ENCODE results near the gene CAMK1. TPM values are rescaled to one million over a fixed set of nuclear protein-coding genes. Genes with fewer than 3 reads are reported as not detected.

CAMK1 gene
- polyA plus RNA-seq, 4 donors = 18.9 to 22.6 (median 20.0) TPM

DNA sequence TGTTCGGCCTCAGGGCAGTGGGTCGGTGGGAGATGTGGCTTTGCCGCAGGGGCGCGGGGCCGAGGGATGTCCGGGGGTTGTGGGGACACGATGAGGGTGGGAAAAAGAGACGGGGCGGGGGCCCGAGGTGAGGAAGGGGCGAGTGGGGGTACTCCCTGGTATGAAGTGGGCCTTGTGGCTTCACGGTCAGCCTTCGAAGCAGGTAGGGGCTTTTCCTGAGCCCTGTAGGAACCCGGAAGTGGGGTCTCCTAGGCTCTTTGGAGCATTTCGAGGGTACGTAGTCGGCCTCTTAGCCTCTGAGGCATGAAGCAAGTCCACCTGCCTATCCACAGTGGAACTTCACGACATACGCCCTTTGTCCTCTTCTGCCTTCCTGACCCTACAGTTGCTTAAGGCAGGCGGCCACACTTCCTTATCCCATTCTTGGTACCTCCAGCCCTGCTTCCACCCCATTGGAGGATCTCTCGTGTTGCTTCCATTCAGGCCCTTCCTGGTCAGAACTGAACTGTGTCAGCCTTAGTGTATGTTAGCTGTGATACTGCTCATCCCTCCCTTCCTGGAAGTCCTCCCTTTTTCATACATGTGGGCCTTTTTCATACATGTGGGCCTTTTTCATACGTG, 23.5 kb upstream of the CAMK1 start:
- no peak for DNase-seq (ENCODE audit: low read depth in 4 of 4, low spot score in 3 of 4)

DNA sequence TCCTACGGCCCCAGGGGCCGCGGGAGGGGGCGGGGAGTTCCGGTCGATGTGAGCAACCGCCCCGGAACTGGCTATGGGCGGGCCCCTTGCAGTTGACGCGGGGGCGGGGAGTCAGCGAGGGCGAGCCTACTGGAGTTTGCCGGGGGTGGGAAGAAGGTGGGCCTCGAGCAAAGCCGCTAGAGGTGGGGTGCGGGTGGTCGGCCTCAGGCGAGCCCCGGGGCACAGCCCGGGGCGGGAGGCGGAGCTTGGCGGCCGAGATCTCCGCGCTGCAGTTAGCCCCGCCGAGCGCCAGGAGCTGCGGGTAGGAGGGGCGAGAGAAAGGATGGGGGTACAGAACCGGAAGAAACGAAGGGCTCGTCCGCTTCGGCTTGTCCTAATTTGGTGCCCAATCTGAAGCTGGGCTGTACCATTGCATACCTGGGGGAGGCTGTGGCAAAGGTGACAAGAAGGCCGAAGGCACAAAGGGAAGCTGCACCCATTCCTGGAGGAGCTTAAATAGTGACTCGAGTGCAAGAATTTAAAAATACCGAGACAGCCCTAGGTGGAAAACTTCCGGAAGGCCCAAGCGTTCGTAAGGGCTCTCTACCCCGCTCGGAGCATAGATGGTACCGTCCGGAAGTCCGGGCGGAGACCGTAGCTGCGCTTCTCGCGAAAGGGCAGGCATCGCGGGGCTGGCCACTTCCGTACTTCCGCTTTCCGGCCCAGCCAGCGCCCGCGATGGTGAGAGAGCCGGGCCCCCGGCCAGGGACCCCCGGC, 22.8 kb upstream of the CAMK1 start, which contains the start of the genes ARPC4 and TADA3:
Gene ARPC4, plus strand, starts transcription at position 678 of the 756 bp plus-strand sequence. Its CDS starts 40 bp downstream, at position 718.
Gene TADA3, minus strand, starts transcription at position 69 of the 756 bp plus-strand sequence. CDS start 1,007 bp downstream, outside the sequence.
- DNase-seq (ENCODE audit: low read depth in 4 of 4, low spot score in 3 of 4) = peak; percentile 86 to 97 (median 92)

DNA sequence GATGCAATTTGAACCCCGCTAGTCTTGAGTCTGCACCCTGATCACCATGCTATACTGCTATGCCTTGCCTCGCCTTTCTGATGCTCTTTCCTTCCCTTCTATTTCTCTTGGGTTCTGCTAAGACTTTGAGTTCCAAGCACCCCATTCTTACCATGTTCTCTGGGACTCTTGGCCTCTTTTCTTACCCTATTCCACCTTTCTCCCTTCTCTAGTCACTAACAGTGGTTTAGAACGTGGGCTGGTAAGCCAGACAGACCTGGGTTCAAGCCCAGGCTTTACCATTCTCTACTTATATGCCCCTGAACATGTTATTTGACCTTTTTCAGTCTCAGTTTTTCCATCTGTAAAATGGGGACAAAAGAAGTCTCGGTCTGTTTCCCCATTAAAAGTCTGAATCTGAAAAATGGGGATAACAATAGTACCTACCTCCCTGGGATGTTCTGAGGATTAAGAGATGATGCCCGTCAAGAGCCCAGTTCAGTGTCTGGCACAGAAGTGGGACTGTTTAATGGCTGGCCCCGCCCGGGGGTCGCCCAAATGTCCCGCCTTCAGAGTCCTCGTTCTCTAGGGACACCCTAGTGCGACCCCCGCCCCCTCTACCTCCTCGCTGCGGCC, 22.1 kb upstream of the CAMK1 start:
- no peak for DNase-seq (ENCODE audit: low read depth in 4 of 4, low spot score in 3 of 4)

DNA sequence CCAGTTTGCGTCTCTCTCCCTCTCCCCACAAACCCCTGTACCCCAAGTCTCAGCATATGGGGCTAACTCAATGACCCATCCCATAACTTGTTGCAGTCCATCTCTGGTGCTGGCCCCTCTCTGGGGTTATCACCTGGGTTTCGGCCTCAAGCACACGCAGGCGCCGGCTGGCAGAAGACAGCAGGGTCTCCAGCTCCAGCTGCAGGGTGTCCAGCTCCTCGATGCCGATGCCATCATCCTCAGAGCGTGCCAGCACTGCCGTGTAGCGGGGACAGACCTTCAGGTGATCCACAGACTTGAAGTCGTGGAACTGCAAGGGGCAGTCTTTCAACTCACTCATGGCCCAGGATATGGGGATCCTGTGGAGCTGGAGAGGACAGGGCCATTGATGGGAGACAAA, 21.4 kb upstream of the CAMK1 start:
- DNase-seq (ENCODE audit: low read depth in 4 of 4, low spot score in 3 of 4) = no peak

DNA sequence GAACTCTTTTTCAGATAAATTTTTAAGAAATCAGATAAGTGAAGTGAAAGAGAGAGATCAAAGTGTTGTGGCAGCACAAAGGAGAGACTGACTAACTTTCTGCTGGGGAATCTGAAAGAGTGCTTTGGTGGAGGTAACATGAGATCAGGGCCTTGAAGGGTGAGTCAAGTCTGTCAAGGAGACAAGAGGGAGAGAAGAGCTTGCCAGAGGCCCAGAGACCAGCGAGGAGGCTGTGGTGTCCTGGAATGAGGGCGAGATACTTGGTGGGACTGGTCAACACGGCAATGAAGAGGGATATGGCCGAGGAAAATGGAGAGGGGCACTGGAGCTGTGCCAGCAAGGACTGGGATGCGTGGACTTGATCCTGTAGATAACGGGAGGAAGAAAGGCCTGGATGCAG, 18.0 kb upstream of the CAMK1 start:
- DNase-seq (ENCODE audit: low read depth in 4 of 4, low spot score in 3 of 4) = no peak

DNA sequence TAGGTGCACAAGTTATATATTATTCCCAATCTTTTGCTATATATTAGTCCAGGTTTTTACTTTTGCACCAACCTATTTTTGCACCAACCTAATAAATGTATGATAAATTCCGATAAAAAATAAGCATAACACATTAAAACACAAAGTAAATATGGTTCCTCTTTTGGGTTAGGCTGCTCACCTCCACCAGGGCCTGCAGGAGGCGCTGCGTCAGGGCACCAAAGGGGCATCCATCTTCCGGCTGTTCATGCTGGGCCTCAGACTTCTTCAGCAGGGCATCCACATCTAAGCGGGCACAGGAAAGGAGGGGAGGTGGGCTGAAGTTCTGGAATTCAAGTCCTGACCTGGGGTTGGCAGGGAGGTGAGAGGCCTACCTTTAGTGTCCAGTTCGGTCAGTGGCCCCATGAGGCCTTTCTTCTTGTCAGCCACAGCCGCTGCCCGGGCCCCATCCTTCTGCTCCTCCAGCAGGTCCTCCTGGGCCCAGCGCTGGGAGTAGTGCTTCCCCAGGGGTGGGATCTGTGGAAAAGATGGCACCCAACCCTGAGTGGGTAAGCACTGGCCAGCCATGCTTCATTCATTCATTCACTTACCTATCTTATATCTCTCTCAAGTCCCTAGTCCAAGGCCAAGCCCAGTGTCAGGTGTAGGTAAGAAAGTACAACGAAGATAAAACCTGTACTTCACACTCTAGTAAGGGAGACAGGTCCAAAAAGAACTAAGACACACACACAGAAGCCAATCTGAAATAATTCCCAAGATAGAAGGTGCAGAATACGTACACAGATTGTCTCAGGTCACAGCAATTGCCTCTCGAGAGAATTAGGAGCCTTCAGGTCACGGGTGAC, 17.3 kb upstream of the CAMK1 start:
- DNase-seq (ENCODE audit: low read depth in 4 of 4, low spot score in 3 of 4) = no peak

DNA sequence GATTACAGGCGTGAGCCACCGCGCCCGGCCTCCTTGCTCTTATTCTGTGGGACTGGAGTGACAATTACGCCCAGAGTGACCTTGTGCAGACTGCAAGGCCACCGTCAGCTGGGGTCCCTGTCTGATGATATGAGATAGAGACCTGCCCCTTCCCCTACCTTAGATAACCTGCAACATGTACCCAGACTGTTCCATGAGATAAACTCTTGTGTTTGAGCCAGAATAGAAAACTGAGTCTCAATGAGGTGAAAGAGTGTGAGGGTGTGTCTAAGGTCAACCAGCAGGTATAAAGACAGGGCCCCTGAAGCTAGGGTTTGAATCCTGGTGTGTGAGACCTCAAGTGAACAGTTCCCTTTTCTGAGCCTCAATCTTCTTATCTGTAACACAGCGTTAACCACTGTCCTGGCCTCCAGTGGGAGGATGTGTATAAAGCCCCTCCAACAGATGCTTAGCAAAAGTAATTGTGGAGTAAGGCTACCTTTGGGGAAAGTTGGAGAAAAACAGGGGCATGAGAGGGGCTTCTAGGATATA, 16.5 kb upstream of the CAMK1 start:
- DNase-seq (ENCODE audit: low read depth in 4 of 4, low spot score in 3 of 4) = no peak

DNA sequence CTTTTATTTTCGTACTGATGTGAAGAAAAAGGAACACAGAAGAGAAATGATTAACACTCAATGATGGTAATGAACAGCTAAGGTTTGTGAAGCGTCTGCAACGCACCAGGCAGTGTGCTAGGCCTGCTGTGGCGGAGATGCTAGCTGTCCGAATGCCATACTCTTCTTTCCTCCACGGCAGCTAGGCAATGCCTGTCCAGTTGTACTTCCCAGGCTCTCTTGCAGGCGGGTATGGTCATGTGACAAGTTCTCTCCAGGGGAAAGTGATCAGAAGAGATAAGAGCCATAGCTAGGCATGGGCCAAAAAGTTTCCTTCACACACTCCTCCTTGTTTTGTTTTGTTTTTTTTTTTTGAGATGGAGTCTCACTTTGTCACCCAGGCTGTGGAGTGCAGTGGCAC, 15.9 kb upstream of the CAMK1 start:
- no peak for DNase-seq (ENCODE audit: low read depth in 4 of 4, low spot score in 3 of 4)

DNA sequence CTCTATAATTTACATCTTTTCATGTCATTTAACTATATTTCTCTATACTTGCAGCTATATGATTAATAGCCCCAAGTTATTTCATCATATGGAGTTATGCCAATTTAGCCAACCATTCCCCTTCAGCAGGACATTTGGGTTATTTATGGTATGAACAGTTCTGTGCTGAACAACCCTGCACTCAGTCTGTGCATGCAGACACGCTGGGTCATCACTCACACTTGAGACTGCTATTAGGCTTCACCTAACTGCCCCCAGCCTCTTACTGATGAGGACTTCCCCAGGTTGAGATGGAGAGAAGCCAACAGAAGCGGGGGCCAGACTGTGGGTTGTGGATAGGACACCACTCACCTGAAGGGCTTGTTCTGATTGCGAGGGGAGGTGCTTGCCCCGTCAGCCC, 15.2 kb upstream of the CAMK1 start:
- no peak for DNase-seq (ENCODE audit: low read depth in 4 of 4, low spot score in 3 of 4)

DNA sequence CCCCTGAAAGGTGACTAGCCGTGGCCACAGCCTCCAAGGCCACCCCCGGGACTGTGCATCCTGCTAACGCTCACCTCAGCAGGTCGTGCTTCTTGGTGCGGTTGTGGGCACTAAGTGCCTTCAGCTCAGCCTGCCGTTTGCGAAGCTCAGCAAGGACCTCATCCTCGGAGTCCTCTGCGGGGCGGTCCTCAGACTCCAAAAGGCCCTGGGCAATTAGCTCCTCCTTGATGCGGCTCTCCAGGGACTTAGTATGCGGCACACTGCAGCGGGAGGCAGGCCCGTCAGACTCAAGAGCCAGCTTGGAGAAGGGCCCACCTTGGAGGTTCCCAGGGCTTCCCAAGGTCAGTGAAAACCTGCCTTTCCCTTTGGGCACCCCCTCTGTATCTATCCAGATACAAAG, 14.2 kb upstream of the CAMK1 start:
- DNase-seq (ENCODE audit: low read depth in 4 of 4, low spot score in 3 of 4) = no peak

DNA sequence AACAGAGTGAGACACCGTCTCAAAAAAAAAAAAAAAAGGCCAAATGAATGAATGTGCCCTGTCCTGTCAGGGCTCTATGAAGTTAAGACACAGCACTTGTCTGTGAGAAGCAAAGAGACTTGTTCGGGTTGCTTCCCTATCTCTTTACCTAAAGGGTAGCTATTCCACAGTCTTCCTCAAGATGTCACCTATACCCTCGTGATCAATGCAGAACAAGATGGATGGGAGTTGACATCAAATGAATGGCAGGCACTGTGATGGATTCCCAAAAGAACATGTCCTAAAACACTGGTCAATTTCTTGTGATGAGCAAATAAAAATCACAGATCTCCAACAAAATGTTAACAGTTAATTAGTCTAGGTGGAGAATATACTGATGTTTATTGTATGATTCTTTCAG, 13.0 kb upstream of the CAMK1 start:
- DNase-seq (ENCODE audit: low read depth in 4 of 4, low spot score in 3 of 4) = no peak

DNA sequence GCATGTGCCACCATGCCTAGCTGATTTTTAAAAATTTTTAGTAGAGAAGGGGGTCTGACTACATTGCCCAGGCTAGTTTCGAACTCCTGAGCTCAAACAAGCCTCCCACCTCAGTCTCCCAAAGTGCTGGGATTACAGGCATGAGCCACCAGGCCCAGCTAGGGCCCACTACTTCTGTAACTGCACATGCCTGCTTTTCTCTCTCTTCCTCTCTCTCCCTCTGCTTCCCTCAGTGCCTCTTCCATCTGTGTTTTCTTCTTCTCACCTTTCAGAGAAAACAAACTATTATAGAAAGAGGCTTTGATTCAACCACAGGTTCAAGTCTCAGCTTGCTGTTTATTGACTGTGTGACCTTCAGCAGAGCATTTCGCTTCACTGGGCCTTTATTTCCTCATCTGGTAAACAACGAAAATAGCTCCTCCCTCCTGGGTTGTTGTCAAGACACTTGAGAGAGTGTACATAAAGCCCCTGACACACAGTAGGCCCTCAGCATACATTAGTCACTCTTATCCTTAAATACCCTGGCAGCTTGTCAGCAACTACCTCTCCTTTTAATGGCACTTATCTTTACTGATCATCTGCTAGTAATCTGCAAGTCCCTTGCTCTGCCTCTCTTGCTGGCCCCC, 12.3 kb upstream of the CAMK1 start:
- DNase-seq (ENCODE audit: low read depth in 4 of 4, low spot score in 3 of 4) = no peak

DNA sequence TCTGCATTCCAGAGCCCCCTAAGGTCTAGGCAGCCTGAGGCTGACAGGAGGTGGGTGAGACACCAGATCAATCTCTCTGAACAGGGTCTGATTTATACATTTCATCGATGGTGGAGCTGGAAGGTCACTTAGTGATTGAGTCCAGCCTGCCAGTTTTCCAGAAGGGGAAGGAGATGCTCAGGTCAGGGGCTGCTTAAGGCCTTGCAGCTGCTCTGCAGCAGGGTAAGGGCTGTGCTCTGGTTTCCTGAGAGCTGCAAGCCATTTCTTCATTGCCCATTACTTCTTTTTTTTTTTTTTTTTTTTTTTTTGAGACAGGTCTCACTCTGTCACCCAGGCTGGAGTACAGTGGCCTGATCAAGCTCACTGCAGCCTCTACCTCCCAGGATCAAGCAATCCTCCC, 11.8 kb upstream of the CAMK1 start:
- no peak for DNase-seq (ENCODE audit: low read depth in 4 of 4, low spot score in 3 of 4)

DNA sequence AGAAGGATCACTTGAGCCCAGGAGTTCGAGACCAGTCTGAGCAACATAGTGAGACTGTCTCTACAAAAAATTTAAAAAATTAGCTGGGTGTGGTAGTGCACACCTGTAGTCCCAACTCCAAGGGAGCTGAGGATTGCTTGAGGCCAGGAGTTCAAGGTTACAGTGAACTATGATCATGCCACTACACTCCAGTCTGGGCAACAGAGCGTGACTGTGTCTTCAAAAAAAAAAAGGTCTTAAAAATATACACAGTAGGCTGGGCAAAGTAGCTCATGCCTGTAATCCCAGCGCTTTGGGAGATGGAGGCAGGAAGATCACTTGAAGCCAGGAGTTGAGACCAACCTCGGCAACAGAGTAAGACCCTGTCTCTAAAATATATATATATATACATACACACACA, 11.2 kb upstream of the CAMK1 start:
- no peak for DNase-seq (ENCODE audit: low read depth in 4 of 4, low spot score in 3 of 4)

DNA sequence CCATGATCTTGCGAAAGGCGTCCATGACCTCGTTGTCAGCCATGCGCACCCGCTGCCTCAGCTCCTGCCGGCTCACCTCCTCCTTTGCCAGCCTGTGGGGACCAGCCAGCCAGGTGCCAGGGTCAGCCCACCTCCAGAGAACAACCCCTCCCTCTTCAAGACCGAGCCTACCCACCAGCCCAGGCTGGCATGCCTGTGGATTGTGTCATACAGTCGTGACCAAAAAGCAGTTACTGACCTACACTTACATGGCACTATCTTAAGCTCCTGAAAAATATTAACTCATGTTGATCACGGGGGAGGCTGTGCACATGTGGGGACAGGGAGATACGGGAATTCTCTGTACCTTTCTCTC, 10.7 kb upstream of the CAMK1 start:
- DNase-seq (ENCODE audit: low read depth in 4 of 4, low spot score in 3 of 4) = no peak

DNA sequence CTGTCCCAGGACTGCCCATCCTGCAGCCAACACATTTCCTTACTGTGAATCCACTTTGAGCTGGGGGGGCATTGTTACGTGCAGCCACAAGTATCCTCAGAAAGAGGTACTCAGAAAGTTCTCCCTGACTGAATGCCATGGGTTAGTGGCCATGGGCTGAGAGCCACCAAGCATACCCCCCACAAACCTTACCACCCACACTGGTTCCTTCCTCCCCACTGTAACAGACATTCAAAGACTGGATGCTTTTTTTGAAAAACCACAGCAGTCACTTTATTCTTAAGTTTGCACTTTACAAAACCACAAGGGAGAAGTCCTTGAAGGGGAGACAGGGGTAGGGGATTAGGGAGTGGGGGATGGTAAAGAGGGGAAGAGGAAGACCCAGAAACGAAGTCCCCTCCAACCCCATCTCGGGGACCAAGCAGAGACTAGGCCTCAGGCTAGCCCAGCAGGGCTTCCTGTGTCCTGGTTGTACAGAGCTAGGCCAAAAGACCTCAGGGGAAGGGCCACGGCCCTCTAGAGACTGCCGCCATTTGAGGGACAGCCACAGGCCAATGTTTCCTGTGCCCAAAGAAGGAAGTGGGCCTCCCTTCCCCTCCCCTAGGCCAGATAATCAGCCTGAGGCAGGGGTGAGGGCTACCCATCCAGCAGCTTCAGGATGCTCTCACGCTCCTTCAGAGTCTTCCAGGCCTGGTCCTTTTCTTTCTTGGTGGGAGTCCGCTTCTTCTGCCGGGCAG, 10.1 kb upstream of the CAMK1 start:
- DNase-seq (ENCODE audit: low read depth in 4 of 4, low spot score in 3 of 4) = no peak

DNA sequence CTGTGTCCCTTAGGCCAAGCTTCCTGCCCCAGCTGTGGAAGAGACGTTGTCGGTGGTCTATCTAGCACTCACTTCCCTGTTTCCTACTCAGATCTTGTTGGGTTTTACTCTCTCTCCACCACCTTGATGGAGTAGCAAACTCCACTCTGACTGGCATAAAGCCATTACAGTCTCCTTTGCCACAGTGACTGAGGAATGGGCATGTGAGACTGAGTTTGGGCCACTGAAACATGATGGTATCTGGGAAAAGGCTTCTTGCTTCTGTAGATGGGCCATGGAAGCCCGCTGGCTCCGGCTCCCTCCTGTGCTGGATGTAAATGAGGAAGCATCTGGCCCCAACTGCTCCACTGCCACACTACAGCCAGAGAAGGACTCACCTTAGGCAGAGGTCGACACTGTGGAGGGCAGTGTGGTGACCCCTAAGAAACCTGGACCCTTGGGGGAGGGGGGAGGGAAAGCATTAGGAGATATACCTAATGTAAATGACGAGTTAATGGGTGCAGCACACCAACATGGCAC, 9.4 kb upstream of the CAMK1 start:
- no peak for DNase-seq (ENCODE audit: low read depth in 4 of 4, low spot score in 3 of 4)

DNA sequence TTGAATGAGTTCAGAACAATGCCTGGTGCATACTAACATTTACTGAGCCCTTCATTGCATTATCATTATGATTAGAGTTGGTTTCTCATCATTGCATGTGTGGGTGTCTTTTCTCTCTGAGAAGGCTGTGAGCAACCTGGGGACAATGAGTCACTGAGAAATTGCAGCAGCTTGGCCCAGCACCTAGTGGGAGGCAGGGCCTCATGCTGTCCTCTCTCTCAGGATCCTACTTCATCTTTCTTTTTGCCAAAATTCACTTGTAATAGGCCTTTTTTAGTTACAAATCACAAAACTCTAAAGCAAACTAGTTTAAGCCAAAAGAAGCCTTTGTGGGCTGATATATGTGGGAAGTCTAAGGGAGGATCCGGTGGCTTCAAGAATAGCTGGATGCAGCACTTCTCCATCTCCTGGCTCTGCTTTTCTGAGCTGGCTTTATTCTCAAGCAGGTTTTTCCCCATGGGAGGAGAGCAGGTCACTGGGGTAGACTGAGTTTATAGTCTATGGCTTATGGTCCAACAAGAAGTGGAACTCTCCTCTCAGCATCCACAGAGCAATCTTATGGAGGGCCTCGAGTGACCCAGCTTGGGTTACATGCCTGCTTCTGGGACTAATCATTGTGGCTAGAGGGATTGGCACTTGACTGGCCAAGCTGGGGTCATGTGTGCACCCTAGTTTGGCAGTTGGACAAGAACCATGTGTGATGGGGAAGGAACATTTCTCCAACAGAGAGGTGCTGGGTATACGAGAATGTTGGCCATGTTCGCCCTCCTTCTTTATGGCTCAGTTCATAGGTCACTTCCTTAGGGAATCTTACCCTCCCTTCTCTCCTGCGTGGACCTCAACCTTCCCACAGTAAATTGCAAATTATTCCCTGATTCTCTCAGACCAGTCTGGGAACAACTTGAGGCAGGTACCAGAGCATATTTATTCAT, 8.7 kb upstream of the CAMK1 start:
- no peak for DNase-seq (ENCODE audit: low read depth in 4 of 4, low spot score in 3 of 4)

Data from right renal pelvis (tissue), 4 donors.